GM21381 (cell line): ENCODE data around the gene KRT6A.

Source experiments
- ATAC-seq: cut with Tn5 transposase; IDR thresholded peaks from one replicate; pipeline ENCODE4 v1.9.1; 2021; ENCODE audit warnings: mild to moderate bottlenecking, moderate library complexity; ENCODE audit not compliant: unreplicated experiment

The KRT6A gene

GRCh38 chr12:52493172-52493571 is at the start of gene KRT6A:
Gene KRT6A (minus strand): TSS chr12:52493257. CDS start chr12:52493188, 69 bp downstream.
- no peak for ATAC-seq

- ATAC-seq: no peak
Measured at GRCh38 chr12:52542157-52542556, 49.1 kb upstream of the KRT6A start.

DNA sequence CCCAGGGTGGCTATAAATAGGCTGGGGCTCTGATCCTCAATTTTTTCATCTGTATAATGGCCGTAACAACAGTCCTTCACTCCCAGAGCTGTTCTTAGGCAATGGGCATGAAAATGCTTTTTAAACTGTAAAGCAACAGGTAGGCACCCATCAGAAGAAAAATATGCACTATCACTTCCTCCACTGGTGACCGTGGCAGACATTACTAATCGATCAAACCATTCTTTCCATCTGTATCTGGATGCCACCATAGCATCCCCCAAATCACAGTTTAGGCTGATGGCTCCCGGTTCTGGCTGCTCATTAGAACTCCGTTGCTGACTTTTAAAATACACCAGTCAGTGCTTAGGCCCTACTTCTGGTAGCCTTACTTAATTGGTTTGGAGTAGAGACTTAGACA is 48.7 kb upstream of the KRT6A start:
- ATAC-seq: no peak

- ATAC-seq: no peak
Measured at GRCh38 chr12:52540531-52540930, 47.5 kb upstream of the KRT6A start.

GRCh38 chr12:52539821-52540173 is 46.7 kb upstream of the KRT6A start:
- ATAC-seq: no peak

- ATAC-seq: no peak
Measured at GRCh38 chr12:52539083-52539820, 46.2 kb upstream of the KRT6A start.

DNA sequence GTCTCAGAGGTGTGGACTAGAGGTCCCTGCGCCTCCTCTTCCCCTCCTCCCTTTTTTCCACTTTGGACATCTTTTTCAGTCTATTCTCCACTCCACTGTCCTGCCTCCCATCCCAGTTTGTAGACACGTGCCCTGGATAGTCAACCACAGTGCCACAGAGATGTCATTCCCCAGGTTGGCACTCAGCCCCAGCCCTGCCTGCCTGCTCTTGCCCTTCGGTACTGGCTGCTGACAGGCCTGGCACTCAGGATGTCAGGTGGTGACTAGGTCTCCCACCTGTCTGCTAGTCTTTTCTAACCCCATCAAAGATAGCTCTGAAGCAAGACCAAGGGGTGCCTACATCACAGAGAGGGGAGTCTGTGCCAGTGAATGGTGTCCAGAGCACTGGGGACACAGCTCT is 44.0 kb upstream of the KRT6A start:
- ATAC-seq: no peak

- ATAC-seq: no peak
Measured at GRCh38 chr12:52535574-52535973, 42.5 kb upstream of the KRT6A start.

DNA sequence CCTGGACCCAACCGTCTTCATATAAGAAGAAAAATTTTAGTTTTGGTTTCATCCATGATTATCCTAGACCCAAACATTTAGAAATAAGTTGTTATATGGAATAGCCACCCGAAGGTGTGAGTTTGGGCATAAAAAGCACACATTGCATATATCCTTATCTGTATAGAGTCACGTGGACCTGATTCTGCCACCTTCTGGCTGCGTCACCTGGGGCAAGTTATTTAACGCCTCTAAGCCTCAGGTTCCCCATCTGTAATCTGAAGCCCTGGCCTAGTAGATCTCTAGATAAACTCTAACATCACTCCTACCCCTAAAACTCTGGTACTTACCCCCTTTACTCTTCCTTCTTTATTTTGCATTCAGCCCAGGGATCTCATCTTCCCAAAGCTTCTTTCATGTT is 41.4 kb upstream of the KRT6A start:
- no peak for ATAC-seq

DNA sequence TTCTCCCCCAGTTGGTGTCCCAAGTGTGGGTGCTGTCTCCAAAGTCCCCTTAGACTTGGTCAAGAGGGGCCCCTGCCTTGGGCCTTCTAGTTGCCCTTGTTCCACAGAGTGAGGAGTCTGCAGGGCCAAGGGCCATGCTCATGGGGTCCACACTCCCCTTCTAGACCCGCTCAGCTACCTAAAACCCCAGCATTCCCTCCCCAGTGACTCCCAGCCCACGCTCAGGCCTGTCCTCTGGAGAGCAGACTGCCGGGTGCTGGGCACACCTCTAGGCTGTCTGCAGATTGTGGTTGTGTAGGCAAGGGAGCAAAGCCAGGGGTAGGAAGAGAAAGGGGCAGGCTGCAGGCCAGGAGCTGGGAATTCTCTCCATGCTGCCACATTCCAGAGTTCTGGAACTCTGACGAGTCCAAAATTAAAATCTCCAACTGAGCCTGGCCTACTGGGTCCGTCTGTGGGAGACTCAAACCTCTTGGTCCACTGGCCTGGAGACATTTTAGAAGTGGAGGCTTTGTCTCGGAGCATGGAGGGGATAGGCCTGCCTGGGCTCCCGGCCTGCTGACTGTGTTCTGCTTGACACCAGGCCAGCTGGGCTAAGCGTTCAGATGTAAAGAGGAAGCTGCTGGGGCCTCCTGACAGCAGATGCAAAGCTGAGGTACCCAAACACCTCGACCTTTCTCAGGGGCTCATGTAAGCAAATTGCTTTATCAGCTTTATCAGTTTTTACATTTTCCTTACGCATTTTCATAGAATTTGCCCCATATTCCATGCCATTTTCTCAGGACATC is 40.8 kb upstream of the KRT6A start:
- ATAC-seq: no peak

GRCh38 chr12:52532636-52533035 is 39.6 kb upstream of the KRT6A start:
- no peak for ATAC-seq

- no peak for ATAC-seq
Measured at GRCh38 chr12:52531566-52532300, 38.7 kb upstream of the KRT6A start.

- ATAC-seq: no peak
Measured at GRCh38 chr12:52530905-52531304, 37.8 kb upstream of the KRT6A start.

GRCh38 chr12:52530366-52530765 is 37.3 kb upstream of the KRT6A start:
- ATAC-seq: no peak

GRCh38 chr12:52529846-52530245 is 36.8 kb upstream of the KRT6A start:
- no peak for ATAC-seq

GRCh38 chr12:52529417-52529816 is 36.4 kb upstream of the KRT6A start:
- ATAC-seq: no peak

DNA sequence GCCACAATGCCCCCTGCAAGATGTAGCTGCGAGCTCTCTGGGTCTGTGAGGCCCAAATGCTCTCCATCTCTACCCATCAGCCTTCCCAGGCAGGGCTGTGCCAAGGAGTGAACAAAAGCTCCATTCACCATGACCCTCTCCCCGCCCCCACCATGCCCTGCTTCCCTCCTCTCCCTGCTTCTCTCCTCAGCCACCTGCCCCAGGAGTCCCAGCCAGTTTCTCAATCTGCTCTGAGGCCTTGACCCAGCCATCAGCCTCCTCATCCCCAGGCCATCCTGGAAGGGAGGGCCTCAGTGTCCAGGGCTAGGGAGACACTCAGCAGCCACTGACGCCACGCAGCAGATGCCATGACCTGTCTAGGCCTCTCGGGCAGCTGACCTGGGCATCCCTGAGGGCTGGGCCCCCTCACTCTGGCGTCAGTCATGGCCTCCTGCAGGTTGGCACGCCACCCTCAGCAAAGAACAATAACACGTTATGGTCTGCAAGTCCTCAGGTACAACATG is 35.6 kb upstream of the KRT6A start:
- ATAC-seq: no peak

GRCh38 chr12:52527121-52527800 is 34.2 kb upstream of the KRT6A start:
- ATAC-seq: no peak

DNA sequence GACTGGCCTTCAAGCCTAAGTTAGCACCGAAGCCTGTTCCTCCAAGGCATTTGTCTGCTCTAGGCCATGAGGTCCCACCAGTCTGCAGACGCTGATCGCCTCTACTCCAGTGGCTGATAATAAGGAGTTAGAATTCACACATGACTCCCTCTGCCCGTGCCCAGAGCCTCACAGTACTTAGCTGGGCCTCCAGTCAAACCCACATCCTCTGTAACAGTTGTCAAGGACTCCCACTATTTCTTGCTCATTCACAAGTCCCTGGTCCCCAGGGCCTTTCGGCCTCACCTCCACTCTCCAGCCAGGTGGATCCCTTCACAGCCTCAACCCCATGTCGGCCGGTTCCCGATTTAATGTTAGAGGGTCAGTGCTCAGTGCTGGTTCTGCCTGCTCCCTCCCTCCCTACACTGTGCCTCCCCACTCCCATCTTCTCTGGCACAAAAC is 33.5 kb upstream of the KRT6A start:
- no peak for ATAC-seq

DNA sequence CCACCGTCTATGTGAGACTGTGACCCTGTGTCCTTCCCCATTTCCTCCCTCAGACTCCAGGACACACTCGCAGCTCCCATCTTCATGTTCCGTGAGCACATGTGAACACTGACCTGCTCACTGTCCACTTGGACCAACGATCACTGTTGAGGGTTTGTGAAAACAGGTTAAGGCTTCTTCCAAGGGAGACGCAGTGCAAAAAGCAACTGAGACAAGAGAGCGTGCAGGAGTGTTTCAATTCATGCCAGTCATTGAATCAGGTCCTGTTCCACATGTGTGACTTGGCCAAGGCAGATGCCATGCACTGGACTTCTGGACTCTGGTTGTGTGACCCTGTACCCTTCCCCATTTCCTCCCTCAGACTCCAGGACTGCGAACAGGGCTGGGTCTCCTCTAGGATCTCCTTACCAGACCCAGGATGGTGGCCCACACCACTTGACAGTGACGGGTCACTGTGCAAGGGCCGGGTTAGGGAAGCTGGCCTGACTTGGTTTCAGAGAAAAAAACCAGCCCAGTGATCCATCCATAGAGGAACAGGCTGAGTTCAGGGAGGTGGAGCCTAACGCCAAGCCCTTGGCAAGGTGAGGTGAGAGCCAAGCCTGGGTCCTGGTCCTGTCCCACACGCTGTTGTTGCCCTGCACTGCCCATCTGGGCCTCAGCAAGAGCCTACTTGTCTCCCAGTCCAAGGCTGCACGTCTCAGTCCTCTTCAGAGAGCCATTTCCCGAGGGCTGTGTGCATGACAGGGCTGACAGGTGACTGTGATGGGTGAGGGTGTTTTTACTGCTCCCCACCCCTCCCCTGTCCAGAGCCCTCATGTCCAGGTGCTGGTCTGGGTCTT is 32.8 kb upstream of the KRT6A start:
- ATAC-seq: no peak
